Measurements from ENCODE around the gene NBEAL1.
"Not testable (repeated sequence)": the region's sequence is repeated elsewhere in the genome, so short reads cannot be mapped to it uniquely, and the experiment has no call there.

The NBEAL1 gene

DNA sequence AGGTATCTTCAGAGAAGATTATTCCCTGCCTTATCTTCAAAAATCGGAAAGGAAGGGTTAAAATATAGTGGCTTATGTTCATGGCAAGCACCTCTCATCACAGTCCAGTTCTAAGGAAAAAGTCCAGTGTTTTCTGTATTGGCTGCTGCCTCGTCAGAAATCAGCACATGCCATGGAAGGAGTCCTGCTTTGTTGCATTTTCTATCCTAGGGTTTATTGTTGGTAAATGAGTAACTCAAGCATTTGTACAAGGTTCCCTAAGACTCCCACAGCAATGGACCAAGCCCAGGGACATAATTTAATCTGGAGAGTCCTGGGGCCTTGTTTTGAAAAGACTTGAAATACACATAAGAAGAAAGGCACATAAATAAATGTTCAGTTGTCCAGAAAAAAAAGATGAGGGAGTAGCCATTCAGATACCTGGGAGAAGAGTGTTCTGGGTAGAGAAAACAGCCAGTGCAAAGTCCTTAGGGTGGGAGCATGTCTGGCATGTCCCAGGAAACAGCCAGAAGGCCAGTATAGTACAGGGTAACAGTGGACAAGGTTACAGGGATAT, 26.4 kb downstream of the NBEAL1 start:
- no peak for DNase-seq

DNA sequence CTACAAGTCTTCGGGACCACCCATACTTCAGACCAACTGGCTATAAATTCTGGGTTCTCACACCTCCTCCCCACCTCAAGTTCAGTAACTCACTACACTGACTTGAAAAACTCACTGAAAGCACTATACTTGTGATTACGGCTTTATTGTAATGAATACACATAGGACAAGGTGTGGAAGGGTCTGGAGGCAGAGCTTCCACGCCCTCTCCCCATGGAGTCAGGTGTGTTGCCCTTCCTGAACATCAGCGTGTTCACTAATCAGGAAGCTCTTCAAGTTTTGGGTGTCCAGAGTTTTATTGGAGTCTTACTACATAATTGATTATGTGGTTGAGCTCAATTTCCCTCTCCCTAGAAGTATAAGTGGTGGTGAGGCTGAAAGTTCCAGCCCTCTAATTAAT, 27.5 kb downstream of the NBEAL1 start:
- DNase-seq: no peak

DNA sequence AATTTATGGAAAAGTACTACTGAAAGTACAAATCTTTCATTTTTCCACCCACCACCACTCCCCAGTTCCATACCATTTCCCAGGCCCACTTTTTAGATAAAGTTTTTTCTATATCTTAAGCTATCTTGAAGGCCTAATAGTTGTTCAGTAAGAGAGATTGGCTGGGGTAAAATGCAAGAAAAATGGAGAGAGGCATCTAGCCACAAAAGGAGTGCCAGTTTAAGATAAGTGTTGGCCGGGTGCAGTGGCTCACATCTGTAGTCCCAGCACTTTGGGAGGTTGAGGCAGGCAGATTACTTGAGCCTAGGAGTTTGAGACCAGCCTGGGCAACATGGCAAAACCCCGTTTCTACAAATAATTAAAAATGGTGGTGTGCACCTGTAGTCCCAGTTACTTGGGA, 28.6 kb downstream of the NBEAL1 start:
- DNase-seq: no peak

DNA sequence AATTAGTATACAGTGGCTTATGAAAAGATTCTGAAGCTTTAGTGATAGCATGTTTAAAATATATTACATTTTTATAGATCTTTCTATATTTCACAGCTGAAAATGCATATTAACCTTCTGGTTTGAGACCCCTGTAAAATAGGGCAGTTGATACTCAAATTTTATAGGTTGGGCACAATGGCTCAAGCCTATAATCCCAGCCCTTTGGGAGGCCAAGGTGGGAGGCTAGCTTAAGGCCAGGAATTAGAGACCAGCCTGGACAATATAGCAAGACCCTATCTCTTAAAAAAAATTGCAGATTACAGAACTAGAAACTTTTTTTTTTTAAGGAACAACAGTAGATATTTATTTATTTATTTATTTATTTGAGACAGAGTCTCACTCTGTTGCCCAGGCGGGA, 31.2 kb downstream of the NBEAL1 start:
- DNase-seq: no peak

DNA sequence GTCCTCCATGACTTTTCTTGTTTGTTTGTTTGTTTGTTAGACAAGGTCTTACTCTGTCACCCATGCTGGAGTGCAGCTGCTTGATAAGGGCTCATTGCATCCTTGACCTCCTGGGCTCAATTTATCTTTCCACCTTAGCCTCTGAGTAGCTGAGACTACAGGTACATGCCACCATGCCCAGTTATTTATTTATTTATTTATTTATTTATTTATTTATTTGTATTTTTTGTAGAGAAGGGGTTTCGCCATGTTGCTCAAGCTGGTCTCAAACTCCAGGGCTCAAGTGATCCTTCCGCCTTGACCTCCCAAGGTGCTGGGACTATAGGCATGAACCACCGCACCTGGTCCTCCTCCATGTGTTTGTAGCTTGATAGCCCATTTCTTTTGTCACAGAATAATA, 37.9 kb downstream of the NBEAL1 start:
- no peak for DNase-seq

DNA sequence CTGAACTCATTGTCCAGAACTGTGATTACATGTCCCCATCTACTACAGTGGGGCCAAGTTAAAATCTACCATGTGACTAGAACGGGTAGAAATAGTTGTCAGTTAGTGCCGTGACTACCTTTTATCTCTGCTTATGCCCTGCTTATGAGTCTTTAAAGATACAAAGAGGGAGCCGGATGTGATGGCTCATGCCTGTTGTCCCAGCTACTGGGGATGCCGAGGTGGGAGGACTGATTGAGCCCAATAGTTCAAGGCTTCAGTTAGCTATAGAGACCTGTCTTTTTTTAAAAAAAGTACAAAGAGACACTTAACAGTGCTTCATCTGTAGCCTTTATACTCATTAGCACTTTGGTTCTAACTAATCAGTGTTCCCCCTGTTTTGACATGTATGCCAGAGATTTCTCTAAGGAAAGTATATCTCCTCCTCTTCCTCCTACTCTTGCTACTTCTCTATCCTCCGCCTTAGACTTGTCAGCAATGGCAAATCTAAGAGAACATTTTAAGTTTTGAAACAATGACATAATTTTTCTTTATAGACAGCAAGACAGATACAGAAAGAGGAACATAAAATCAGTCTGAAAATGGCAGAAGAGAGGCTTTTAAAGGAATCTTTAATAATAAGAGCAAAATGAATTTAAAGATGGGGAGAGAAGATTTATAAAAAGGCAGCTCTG, 45.0 kb downstream of the NBEAL1 start:
- no peak for DNase-seq

DNA sequence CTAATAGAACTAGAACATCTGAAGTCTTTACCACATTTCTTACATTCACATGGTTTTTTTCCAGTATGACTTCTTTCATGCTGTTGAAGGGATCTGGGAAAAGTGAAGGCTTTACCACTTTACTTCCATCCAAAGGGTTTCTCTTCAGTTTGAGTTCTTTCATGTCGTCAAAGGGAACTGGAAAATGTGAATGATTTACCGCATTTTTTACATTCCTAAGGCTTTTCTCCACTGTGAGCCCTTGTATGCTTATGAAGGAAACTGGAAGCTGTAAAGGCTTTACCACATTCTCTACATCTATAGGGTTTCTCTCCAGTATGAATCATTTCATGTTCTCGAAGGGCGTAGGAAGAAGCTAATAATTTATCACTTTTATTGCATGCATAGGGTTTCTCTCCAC, 46.7 kb downstream of the NBEAL1 start:
- DNase-seq: no peak

DNA sequence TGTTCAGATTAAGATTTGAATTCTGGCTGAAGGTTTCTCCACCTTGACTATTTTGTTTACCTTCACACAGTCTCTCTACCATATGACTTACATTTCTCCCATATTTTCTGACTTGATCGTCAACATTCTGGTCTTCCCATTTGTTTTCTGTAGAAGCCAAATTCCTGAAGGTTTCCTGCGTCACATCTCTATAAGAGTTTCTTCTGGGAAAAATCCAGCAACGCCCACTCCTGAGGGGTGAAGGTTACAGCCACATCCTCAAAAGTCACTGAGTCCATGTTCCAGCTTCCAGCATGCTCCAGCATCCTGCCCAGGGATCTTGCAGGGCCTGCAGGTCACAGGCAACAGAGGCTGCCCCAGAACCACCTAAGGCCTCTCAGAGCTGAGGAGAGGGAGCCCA, 47.5 kb downstream of the NBEAL1 start:
- no peak for DNase-seq

DNA sequence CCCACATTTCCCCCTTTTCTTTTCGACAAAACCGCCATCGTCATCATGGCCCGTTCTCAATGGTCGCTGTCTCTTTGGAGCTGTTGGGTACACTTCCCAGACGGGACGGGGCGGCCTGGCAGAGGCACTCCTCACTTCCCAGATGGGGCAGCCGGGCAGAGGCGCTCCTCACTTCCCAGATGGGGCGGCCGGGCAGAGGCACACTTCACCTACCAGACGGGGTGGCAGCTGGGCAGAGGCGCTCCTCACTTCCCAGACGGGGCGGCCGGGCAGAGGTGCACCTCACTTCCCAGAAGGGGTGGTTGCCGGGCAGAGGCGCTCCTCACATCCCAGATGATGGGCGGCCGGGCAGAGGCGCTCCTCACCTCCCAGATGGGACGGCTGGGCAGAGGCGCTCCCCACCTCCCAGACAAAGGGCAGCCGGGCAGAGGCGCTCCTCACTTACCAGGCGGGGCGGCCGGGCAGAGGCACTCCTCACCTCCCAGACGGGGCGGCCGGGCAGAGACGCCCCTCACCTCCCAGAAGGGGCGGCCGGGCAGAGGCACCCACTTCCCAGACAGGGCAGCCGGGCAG, 51.9 kb downstream of the NBEAL1 start:
- not testable (repeated sequence) for DNase-seq

DNA sequence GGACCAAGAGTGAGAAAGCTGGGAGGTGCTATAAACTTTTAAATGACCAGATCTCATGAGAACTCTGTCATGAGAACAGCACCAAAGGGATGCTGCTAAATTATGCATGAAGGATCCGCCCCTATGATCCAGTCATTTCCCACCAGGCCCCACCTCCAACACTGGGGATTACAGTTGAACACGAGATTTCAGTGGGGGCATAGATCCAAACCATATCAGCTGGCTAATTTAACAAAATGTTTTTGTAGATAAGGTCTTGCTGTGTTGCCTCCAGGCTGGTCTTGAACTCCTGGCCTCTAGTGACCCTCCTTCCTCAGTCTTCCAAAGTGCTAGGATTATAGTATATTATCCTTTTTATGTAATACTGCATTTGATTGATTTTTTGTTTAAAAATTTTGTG, 56.0 kb downstream of the NBEAL1 start:
- DNase-seq: no peak

DNA sequence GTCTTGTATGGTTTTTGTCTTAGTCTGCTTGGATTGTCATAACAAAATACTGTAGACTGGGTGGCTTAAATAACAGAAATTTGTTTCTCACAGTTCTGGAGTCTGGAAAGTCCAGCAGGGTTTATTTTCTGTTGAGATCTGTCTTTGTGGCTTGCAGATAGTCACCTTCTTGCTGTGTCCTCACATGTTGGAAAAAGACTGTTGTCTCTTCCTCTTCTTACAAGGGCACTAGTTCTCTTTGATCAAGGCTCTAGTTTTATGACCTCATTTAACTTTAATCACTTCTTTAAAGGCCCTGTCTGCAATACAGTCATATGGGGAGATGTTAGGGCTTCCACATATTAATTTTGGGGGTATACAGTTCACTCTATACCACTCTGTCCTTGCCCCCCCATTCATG, 56.5 kb downstream of the NBEAL1 start:
- no peak for DNase-seq

DNA sequence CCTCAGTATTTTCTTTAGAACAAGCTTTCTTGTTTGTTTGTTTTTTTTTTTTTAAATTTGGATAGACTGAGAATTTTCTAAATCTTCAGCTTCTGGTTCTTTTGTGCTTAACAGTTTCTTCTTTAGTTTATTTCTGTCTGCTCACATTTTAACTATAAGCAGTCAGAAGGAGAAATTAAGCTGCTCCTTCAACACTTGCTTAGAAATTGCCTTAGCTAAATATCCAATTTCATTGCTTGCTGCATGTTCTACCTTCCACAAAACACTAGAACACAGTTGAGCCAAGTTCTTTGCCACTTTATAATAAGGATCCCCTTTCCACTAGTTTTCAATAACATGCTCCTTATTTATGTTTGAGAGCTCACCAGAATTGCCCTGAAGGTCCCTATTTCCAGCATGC, 57.7 kb downstream of the NBEAL1 start:
- DNase-seq: no peak

DNA sequence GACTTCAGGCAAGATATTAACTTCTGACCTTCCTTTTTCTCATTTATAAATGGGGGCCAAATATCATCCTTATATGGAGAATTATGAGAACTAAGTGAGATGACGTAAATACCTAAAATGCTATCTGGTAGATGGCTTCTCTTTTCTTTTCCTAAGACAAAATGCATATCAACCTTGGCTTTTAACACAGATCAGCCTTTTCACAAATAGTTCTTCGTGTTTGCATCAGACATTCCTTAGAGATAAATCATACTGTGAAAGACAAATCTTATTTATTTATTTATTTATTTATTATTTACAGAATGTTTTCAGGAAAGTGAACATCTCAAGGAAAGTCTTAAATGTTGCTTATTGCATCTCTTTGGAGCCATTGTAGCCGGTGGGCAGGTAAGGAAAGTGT, 62.8 kb downstream of the NBEAL1 start:
- DNase-seq: no peak

DNA sequence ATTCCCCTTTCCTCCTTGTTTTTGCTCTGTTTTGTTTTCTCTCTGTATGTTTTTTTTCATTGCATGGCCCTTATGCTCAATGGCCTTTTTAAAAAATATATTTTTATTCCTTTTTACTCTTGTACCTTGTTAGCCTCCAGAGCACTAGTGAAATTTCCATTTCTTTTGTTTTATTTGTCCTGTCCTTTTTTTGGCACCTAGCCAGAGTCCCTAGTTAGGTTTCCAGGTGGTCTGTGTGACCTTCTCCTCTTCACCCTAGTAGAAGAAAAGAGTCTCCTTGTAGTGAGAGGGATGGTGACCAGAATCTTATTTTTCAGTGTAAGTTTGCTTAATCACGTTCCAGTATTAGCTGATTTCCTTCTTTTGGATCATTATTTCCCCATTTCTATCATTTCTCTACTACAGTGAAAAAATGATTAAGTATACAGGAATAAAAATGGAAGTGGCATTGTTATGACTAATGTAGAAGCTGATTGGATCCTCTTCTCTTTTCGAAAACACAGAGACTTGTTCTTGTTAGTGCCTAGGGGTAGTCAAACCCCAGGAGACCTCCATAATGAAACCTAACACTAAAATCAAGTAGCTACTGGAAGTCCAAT, 65.9 kb downstream of the NBEAL1 start:
- DNase-seq: no peak

DNA sequence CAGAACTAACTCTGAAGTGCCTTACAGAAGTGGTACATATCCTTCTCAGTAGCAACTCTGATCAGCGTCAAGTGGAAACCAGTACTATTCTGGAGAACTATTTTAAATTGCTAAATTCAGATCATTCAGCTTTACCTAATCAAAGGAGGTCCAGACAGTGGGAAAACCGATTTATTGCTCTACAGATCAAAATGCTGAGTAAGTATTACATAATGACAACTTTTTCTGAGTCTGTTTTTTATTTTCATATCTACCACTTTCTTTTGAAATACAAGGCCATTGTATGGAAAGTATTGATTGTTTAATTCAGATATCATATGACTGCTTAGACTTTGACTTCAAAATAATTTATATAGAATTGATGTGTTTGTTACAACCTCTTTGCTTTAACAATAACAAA, 68.7 kb downstream of the NBEAL1 start:
- DNase-seq: no peak

DNA sequence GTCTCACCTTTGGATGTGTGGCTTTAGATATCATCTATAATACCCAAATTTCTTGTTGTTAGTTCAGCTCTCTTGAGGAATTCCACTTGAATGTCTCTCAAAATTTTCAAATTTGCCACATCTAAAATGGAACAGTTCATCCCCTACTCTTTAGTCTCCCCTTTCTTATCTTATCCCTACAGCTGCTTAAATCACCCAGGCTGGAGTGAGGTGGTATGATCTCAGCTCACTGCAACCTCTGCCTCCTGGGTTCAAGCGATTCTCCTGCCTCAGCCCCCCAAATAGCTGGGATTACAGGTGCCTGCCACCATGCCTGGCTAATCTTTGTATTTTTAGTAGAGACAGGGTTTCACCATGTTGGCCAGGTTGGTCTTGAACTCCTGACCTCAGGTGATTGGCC, 71.7 kb downstream of the NBEAL1 start:
- not testable (repeated sequence) for DNase-seq

DNA sequence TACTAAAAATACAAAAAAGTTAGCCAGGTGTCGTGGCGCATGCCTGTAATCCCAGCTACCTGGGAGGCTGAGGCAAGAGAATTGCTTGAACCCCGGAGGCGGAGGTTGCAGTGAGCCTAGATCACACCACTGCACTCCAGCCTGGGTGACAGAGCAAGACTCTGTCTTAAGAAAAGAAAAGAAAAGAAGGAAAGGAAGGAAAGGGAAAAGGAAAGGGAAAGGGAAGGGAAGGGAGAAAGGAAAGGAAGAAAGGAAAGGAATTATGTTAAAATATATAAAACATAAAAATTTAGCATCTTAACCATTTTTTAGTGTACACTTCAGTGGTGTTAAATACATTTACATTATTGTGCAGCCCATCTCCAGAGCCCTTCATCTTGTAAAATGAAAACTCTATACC, 76.0 kb downstream of the NBEAL1 start:
- not testable (repeated sequence) for DNase-seq

DNA sequence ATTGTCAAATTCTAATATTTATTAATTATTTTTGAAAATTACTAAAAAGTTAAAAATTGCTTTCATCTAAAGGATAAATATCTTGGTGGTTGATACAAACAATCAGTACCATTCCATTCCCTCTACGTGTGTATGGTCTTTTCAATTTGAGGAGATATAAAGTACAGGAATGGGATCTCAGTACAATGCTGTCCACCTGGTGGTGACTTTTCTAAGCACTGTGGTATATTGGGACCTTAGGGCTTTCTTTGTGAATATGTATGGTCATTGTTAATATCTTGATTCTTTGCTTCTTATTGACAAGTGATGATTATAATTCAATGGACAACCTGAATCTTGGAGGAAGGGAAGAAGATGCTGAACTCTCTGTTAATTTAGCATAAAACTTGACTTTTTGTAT, 83.1 kb downstream of the NBEAL1 start:
- DNase-seq: no peak

DNA sequence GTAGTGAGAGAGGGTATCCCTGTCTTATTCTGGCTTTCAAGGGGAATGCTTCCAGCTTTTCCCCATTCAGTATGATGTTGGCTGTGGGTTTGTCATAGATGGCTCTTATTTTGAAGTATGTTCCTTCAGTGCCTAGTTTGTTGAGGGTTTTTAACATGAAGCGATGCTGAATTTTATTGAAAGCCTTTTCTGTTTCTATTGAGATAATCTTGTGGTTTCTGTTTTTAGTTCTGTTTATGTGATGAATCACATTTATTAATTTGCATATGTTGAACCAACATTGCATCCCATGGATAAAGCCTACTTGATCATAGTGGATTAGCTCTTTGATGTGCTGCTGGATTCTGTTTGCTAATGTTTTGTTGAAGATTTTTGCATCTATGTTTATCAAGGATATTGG, 87.7 kb downstream of the NBEAL1 start:
- DNase-seq: not testable (repeated sequence)

DNA sequence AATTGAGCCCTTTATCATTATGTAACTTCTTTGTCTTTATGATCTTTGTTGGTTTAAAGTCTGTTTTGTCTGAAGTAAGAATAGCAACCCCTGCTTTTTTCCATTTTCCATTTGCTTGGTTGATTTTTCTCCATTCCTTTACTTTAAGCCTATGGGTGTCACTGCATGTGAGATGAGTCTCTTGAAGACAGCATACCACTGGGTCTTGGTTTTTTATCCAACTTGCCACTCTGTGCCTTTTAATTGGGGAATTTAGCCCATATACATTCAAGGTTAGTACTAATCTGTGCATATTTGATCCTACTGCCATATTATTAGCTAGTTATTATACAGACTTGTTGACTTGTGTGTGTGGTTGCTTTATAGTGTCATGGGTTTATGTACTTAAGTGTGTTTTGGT, 89.6 kb downstream of the NBEAL1 start:
- DNase-seq: no peak

DNA sequence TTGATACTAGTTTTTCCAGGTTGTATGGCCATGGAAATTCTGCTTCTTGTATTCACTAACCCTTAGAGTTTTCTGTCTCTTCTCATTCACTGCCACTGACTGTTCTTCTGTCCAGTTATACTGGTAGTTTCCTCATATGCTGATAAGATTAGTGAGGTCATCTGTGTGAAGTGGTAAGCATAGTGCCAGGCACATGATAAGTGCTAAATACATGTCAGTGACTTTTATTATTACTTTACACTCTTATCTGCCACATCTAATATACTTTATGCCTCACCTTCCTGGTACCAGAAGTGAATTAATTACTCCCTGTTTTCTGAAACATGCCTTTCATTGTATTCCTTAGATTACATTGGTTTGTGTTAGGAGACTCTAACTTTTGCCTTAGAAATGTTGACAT, 91.3 kb downstream of the NBEAL1 start:
- DNase-seq: no peak

DNA sequence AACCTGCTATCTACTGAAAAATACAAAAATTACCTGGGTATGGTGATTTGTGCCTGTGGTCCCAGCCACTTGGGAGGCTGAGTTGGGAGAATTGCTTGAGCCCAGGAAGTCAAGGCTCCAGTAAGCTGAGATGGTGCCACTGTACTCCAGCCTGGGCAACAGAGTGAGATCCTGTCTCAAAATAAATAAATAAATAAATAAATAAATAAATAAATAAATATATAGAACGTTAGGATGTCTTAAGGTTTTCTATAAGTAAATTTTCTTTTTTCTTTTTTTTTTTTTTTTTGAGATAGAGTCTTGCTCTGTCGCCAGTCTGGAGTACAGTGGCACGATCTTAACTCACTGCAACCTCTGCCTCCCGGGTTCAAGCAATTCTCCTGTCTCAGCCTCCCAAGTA, 95.8 kb downstream of the NBEAL1 start:
- DNase-seq: not testable (repeated sequence)

DNA sequence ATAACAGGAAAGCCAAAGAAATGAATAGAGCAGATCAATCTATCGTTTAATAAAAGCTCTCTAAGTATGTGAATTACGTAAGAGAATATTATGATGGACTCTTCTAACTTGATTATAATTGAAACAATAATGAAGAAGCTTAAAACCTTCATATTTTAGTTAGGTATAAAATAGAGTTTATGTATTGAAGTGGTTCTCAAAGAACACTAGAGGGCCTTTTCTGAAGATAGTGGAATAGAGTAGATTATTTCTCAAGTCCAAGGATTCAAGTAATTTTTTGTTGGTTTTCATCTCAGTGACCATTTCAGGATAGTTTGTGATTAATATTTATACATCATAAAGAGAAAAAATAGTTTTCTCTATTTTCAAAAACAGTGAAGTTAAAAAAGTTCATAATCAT, 97.7 kb downstream of the NBEAL1 start:
- DNase-seq: no peak

DNA sequence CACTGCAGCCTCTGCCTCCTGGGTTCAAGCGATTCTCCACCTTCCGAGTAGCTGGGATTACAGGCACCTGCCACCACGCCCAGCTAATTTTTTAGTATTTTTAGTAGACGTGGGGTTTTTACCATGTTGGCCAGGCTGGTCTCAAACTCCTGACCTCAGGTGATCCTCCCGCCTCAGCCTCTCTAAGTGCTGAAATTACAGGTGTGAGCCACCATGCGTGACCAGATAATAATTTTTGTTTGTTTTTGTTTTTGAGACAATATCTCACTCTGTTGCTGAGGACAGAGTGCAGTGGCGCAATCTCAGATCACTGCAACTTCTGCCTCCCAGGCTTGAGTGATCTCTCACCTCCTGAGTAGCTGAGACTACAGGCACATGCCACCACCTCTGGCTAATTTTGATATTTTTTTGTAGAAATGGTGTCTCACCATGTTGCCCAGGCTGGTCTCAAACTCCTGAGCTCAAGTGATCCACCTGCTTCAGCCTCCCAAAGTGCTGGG, 100.6 kb downstream of the NBEAL1 start:
- not testable (repeated sequence) for DNase-seq
